ENCODE results near the gene PEX7. TPM values are rescaled to one million over a fixed set of nuclear protein-coding genes. Genes with fewer than 3 reads are reported as not detected.
"Not testable (repeated sequence)": the region's sequence is repeated elsewhere in the genome, so short reads cannot be mapped to it uniquely, and the experiment has no call there.

Gene PEX7
- total RNA-seq, 1 donor from 2014 or later: 5.0 TPM

- no peak for DNase-seq (ENCODE audit: low read depth in 2 of 2)
These were observed 73.5 kb downstream of the PEX7 start for GRCh38 chr6:136895901-136896300.

- no peak for DNase-seq (ENCODE audit: low read depth in 2 of 2)
These were observed 74.7 kb downstream of the PEX7 start for GRCh38 chr6:136897071-136897470.

DNA sequence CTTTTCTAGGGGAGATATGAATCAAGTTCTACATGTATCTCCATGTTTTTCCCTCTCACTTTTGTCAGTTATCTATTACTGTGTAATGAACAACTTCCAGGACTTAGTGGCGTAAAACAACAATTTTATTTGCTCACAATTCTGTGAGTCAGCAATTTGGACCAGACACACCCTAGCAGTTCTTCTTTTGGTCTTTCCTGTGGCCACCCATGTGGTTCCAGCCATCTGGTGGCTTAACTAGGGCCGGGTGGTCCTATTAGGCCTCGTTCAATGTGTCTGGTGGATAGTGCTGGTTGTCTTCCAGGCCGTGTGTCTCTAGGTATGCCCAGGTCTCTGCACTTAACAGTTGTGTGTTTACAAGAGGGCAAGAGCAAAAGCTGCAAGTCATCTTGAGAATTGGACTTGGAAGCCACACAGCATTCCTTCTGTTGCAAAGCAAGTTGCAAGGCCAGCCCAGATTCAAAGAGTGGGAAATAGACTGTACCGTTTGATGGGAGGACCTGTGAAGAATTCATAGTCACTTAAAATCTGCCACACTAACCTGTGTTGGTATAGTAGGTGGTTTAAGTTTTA is 78.9 kb downstream of the PEX7 start:
- no peak for DNase-seq (ENCODE audit: low read depth in 2 of 2)

GRCh38 chr6:136904477-136904876 is 82.1 kb downstream of the PEX7 start:
- not testable (repeated sequence) for DNase-seq (ENCODE audit: low read depth in 2 of 2)

- no peak for DNase-seq (ENCODE audit: low read depth in 2 of 2)
These were observed 92.6 kb downstream of the PEX7 start for GRCh38 chr6:136914947-136915346.

GRCh38 chr6:136918706-136919105 is 96.3 kb downstream of the PEX7 start:
- no peak for DNase-seq (ENCODE audit: low read depth in 2 of 2)

GRCh38 chr6:136920216-136920615 is 97.8 kb downstream of the PEX7 start:
- DNase-seq (ENCODE audit: low read depth in 2 of 2): peak in 1 of 2 donors; percentile 11

GRCh38 chr6:136920671-136921380 is 98.4 kb downstream of the PEX7 start:
- peak; percentile 6 to 12 for DNase-seq (ENCODE audit: low read depth in 2 of 2)

- peak; percentile 5 to 13 for DNase-seq (ENCODE audit: low read depth in 2 of 2)
These were observed 99.1 kb downstream of the PEX7 start for GRCh38 chr6:136921381-136921935.

GRCh38 chr6:136921936-136922684 is 99.7 kb downstream of the PEX7 start, which contains the start of gene SLC35D3:
SLC35D3 (plus strand) TSS chr6:136922301; CDS start chr6:136922429, 128 bp downstream.
- DNase-seq (ENCODE audit: low read depth in 2 of 2): peak; percentile 27 to 28

- DNase-seq (ENCODE audit: low read depth in 2 of 2): no peak
These were observed 100.3 kb downstream of the PEX7 start for GRCh38 chr6:136922685-136923006.

DNA sequence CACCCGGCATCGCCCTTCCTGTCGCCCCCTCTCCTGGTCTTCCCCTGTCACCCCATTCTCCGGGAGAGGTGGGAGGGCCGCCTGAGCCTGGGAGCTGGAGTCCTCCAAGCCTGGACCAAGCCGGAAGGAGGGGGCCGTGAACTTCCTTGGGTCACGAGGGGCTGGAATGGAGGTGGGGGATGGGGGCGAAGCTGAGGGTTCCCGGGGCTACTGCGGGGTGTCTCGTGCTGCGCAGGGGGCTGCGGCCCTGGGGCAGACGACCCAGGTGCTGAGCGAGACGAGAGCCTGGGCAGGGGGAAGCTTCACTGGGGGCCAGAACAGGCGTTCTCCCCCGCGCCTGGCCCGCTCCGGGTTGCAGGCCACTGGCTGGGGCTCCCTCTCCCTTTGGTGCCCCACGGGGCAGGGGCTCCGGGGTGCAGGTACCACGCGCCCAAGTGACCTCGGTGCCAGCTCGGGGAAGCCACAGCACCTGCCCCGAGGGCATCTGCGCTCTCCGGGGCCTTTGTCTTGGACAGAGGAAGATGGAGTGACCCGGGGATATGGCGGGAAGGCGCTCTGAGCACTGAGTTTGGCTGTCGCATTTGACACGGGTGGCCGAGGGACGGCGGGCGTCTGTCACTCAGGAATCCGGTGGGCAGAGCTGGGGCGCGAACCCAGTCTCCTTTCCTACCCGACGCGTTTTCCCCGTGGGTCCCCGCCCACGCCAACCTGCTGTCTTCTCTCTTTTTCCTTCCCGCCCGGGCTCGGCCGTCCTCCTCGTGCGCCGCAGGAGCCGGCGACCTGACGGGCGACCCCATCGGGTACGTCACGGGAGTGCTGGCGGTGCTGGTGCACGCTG is 100.9 kb downstream of the PEX7 start:
- no peak for DNase-seq (ENCODE audit: low read depth in 2 of 2)

- DNase-seq (ENCODE audit: low read depth in 2 of 2): no peak
These were observed 101.7 kb downstream of the PEX7 start for GRCh38 chr6:136923954-136924673.

GRCh38 chr6:136926383-136926782 is 104.0 kb downstream of the PEX7 start:
- DNase-seq (ENCODE audit: low read depth in 2 of 2): no peak

GRCh38 chr6:136927292-136927691 is 104.9 kb downstream of the PEX7 start:
- peak; percentile 23 to 54 for DNase-seq (ENCODE audit: low read depth in 2 of 2)

DNA sequence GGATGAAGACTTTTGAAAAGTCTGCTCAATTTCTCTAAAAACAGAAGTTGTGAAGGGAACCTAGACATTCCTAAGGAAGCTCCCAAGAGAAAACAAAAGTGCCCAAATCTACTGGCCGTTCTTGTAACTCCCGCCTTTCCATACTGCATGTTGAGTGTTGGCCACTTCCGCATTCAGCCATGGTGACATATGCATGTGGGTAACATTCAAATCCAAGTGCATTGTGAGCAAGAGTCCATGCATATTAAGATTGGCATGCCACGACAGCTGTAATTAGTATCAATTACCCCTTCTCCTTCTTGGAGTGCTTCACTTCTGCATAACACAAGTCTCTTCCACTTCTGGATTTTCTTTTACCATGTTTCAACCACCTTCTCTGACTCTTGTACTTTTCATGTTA is 108.1 kb downstream of the PEX7 start:
- no peak for DNase-seq (ENCODE audit: low read depth in 2 of 2)

GRCh38 chr6:136932599-136932998 is 110.2 kb downstream of the PEX7 start:
- DNase-seq (ENCODE audit: low read depth in 2 of 2): no peak

- no peak for DNase-seq (ENCODE audit: low read depth in 2 of 2)
These were observed 122.7 kb downstream of the PEX7 start for GRCh38 chr6:136945072-136945471.

GRCh38 chr6:136945711-136946121 is 123.3 kb downstream of the PEX7 start:
- no peak for DNase-seq (ENCODE audit: low read depth in 2 of 2)

GRCh38 chr6:136947037-136947436 is 124.6 kb downstream of the PEX7 start:
- DNase-seq (ENCODE audit: low read depth in 2 of 2): no peak

DNA sequence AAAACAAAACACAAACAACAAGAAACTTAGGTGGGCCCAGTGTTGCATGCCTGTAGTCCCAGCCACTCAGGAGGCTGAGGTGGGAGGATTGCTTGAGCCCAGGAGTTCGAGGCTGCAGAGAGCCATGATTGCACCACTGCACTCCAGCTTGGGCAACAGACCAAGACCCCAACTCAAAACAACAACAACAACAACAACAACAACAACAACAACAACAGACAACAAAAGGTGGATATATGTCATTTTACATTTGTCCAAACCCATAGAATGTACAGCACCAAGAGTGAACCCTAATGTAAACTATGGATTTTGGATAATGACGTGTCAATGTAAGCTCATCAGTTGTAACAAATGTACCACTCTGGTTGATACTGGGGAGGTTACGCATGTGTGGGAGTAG is 127.6 kb downstream of the PEX7 start:
- not testable (repeated sequence) for DNase-seq (ENCODE audit: low read depth in 2 of 2)
